Dermis blood vessel endothelial cell (primary cell): ENCODE results near the gene EXOC4. TPM values are rescaled to one million over a fixed set of nuclear protein-coding genes. Genes with fewer than 3 reads are reported as not detected.

Experiments used
- DNase-seq: peaks from one replicate; pipeline ENCODE4 v3.0.0; 2010
- total RNA-seq: library from RNA; depleted of rRNA; stranded (reverse); fragments of >200 nt; gene quantifications from 2 replicates; pipeline ENCODE4 v1.2.3, GENCODE V29; 2014

The EXOC4 gene
- total RNA-seq, 1 donor from 2014 or later: 112 TPM

- no peak for DNase-seq
Measured at GRCh38 chr7:133369130-133369529, 116.3 kb downstream of the EXOC4 start.

- DNase-seq: no peak
Measured at GRCh38 chr7:133371616-133372015, 118.7 kb downstream of the EXOC4 start.

GRCh38 chr7:133372337-133372736 lies 119.5 kb downstream of the EXOC4 start:
- DNase-seq: no peak

- no peak for DNase-seq
Measured at GRCh38 chr7:133376514-133376913, 123.6 kb downstream of the EXOC4 start.

- DNase-seq: no peak
Measured at GRCh38 chr7:133381965-133382364, 129.1 kb downstream of the EXOC4 start.

GRCh38 chr7:133382775-133383559 lies 130.1 kb downstream of the EXOC4 start:
- no peak for DNase-seq

GRCh38 chr7:133386205-133386604 lies 133.3 kb downstream of the EXOC4 start:
- no peak for DNase-seq

- DNase-seq: no peak
Measured at GRCh38 chr7:133389727-133390126, 136.8 kb downstream of the EXOC4 start.

- DNase-seq: no peak
Measured at GRCh38 chr7:133391206-133391605, 138.3 kb downstream of the EXOC4 start.

GRCh38 chr7:133394369-133394768 lies 141.5 kb downstream of the EXOC4 start:
- DNase-seq: peak; percentile 51

- no peak for DNase-seq
Measured at GRCh38 chr7:133395551-133395950, 142.7 kb downstream of the EXOC4 start.

- DNase-seq: no peak
Measured at GRCh38 chr7:133398506-133398905, 145.6 kb downstream of the EXOC4 start.

GRCh38 chr7:133401225-133401624 lies 148.3 kb downstream of the EXOC4 start:
- no peak for DNase-seq

- DNase-seq: no peak
Measured at GRCh38 chr7:133408212-133408611, 155.3 kb downstream of the EXOC4 start.

GRCh38 chr7:133409421-133409820 lies 156.5 kb downstream of the EXOC4 start:
- no peak for DNase-seq

GRCh38 chr7:133409966-133410365 lies 157.1 kb downstream of the EXOC4 start:
- DNase-seq: no peak

- DNase-seq: no peak
Measured at GRCh38 chr7:133411395-133411794, 158.5 kb downstream of the EXOC4 start.

- DNase-seq: no peak
Measured at GRCh38 chr7:133412942-133413341, 160.1 kb downstream of the EXOC4 start.

GRCh38 chr7:133419041-133419440 lies 166.2 kb downstream of the EXOC4 start:
- DNase-seq: no peak

- DNase-seq: no peak
Measured at GRCh38 chr7:133423618-133424017, 170.7 kb downstream of the EXOC4 start.

GRCh38 chr7:133428326-133428725 lies 175.4 kb downstream of the EXOC4 start:
- no peak for DNase-seq

GRCh38 chr7:133428876-133429275 lies 176.0 kb downstream of the EXOC4 start:
- no peak for DNase-seq

- DNase-seq: no peak
Measured at GRCh38 chr7:133429371-133429770, 176.5 kb downstream of the EXOC4 start.

GRCh38 chr7:133431134-133431724 lies 178.4 kb downstream of the EXOC4 start:
- no peak for DNase-seq
